Stimulated activated CD4-positive, alpha-beta T cell treated with anti-CD3 and anti-CD28 coated beads, Interleukin-15, amount 100 ng/mL, for 1 hour (primary cell): Measurements from ENCODE around the gene PPP1R14D.
A peak's percentile ranks its signal among the peaks of the same experiment; 100 is the strongest.

Experiments
- DNase-seq, 2 donors: peaks; one replicate each; pipeline ENCODE4 v3.0.0-alpha.2; 2020; ENCODE audit warnings: low read depth in 1 of 2, low spot score in 1 of 2

PPP1R14D gene

GRCh38 chr15:40787344-40787841 lies 41.1 kb downstream of the PPP1R14D start:
- peak in 1 of 2 donors; percentile 33 for DNase-seq

- no peak for DNase-seq
Measured at GRCh38 chr15:40785814-40786213, 42.7 kb downstream of the PPP1R14D start.

GRCh38 chr15:40785164-40785563 lies 43.3 kb downstream of the PPP1R14D start:
- DNase-seq, result no peak

GRCh38 chr15:40782609-40783227 lies 45.8 kb downstream of the PPP1R14D start:
- peak; percentile 65 to 71 for DNase-seq

GRCh38 chr15:40776537-40777141 lies 51.9 kb downstream of the PPP1R14D start:
- DNase-seq, result no peak

- DNase-seq, result no peak
Measured at GRCh38 chr15:40775740-40776536, 52.6 kb downstream of the PPP1R14D start.

- no peak for DNase-seq
Measured at GRCh38 chr15:40775007-40775406, 53.5 kb downstream of the PPP1R14D start.

GRCh38 chr15:40773902-40774301 lies 54.6 kb downstream of the PPP1R14D start:
- DNase-seq, result no peak

- DNase-seq, result no peak
Measured at GRCh38 chr15:40773496-40773895, 55.0 kb downstream of the PPP1R14D start.

GRCh38 chr15:40772014-40772413 lies 56.5 kb downstream of the PPP1R14D start:
- no peak for DNase-seq

GRCh38 chr15:40771242-40771641 lies 57.3 kb downstream of the PPP1R14D start:
- no peak for DNase-seq

GRCh38 chr15:40770147-40770721 lies 58.3 kb downstream of the PPP1R14D start:
- DNase-seq, result no peak

GRCh38 chr15:40769274-40770146 lies 59.0 kb downstream of the PPP1R14D start, which contains the start of gene C15orf62:
C15orf62 (plus strand) TSS chr15:40769980; CDS start chr15:40770496, 516 bp downstream.
- peak in 1 of 2 donors; percentile 63 for DNase-seq

GRCh38 chr15:40768521-40769273 lies 59.8 kb downstream of the PPP1R14D start:
- DNase-seq, result no peak

- DNase-seq, result no peak
Measured at GRCh38 chr15:40767838-40768500, 60.5 kb downstream of the PPP1R14D start.

- DNase-seq, result no peak
Measured at GRCh38 chr15:40766906-40767837, 61.3 kb downstream of the PPP1R14D start.

GRCh38 chr15:40766194-40766815 lies 62.2 kb downstream of the PPP1R14D start:
- DNase-seq, result no peak
